SK-N-SH (cell line): ENCODE data around the gene DOCK8. TPM values are rescaled to one million over a fixed set of nuclear protein-coding genes. Genes with fewer than 3 reads are reported as not detected.

Source experiments
- CTCF ChIA-PET: fragments of 300-600, 350-600 bp; formaldehyde crosslinking; extraction: SDS; loops from one replicate; lab custom pipeline; 2021; lab: Yijun Ruan, JAX
- POLR2A ChIA-PET: fragments of 350-600 bp; sonication (Branson Sonifier 250); formaldehyde crosslinking; extraction: SDS; loops from one replicate; lab custom pipeline; 2020; ENCODE audit warnings: antibody characterized with exemption, inconsistent platforms; lab: Yijun Ruan, JAX
- DNase-seq: peaks from one replicate; pipeline ENCODE4 v3.0.0; 2012
- H2AFZ ChIP-seq: fragments of 200-600 bp; sonication (generic); 2 replicates; pipeline ENCODE4 v1.8.1; 2016; ENCODE audit warnings: antibody characterized with exemption, mild to moderate bottlenecking, low read depth
- H3F3A ChIP-seq: fragments of 200-600 bp; sonication (generic); replicated peaks from 2 replicates; pipeline ENCODE3; 2016; ENCODE audit warnings: antibody characterized with exemption, mild to moderate bottlenecking; ENCODE audit not compliant: insufficient read depth
- H3K27ac ChIP-seq, 2 experiments: fragments of 200-500 bp in 1 of 2; fragments of 200-600 bp in 1 of 2; sonication (Bioruptor generic) in 1 of 2; sonication (generic), shearing (Covaris generic) in 1 of 2; 2 replicates each; pipeline versions ENCODE4 v1.5.1 to v1.6.1; 2014 to 2016; ENCODE audit warnings: low read depth in 2 of 2, inconsistent platforms in 1 of 2, low read length in 1 of 2, mild to moderate bottlenecking in 1 of 2, mixed read lengths in 1 of 2
- H3K27me3 ChIP-seq: fragments of 200-600 bp; sonication (generic), shearing (Covaris generic); 2 replicates; pipeline ENCODE4 v1.6.1; 2016; ENCODE audit warnings: mixed run types; ENCODE audit not compliant: insufficient read depth
- H3K36me3 ChIP-seq, 2 experiments: fragments of 200-500 bp in 1 of 2; fragments of 200-600 bp in 1 of 2; sonication (Bioruptor generic) in 1 of 2; sonication (generic) in 1 of 2; replicated peaks in 1 of 2; 2 replicates each; pipeline versions ENCODE3 to v1.5.1; 2014 to 2016; ENCODE audit warnings: low read length in 1 of 2, mild to moderate bottlenecking in 1 of 2; ENCODE audit not compliant: insufficient read depth in 2 of 2, control insufficient read depth in 1 of 2
- H3K4me1 ChIP-seq, 2 experiments: fragments of 200-500 bp in 1 of 2; fragments of 200-600 bp in 1 of 2; sonication (Bioruptor generic) in 1 of 2; sonication (generic), shearing (Covaris generic) in 1 of 2; 2 replicates each; pipeline versions ENCODE4 v1.5.1 to v1.6.1; 2014 to 2016; ENCODE audit warnings: low read depth in 1 of 2, low read length in 1 of 2, mixed run types in 1 of 2; ENCODE audit not compliant: insufficient read depth in 2 of 2, control insufficient read depth in 1 of 2
- H3K4me2 ChIP-seq: fragments of 200-600 bp; sonication (generic), shearing (Covaris generic); 2 replicates; pipeline ENCODE4 v1.6.1; 2017; ENCODE audit warnings: mixed run types
- H3K4me3 ChIP-seq, 2 experiments: fragments of 200-500 bp in 1 of 2; fragments of 200-600 bp in 1 of 2; sonication (Bioruptor generic) in 1 of 2; sonication (generic), shearing (Covaris generic) in 1 of 2; 2 replicates each; pipeline versions ENCODE4 v1.5.1 to v1.8.1; 2014 to 2016; ENCODE audit warnings: low read depth in 2 of 2, inconsistent platforms in 1 of 2, low read length in 1 of 2, mild to moderate bottlenecking in 1 of 2, mixed read lengths in 1 of 2, moderate library complexity in 1 of 2
- H3K79me2 ChIP-seq: fragments of 200-600 bp; sonication (generic); 2 replicates; pipeline ENCODE4 v1.8.1; 2017; ENCODE audit warnings: mild to moderate bottlenecking; ENCODE audit not compliant: insufficient read depth
- H3K9ac ChIP-seq: fragments of 200-600 bp; sonication (generic); 2 replicates; pipeline ENCODE4 v1.6.1; 2017; ENCODE audit warnings: mixed run types
- H3K9me2 ChIP-seq: fragments of 200-600 bp; sonication (generic); 2 replicates; pipeline ENCODE4 v1.6.1; 2017; ENCODE audit warnings: mixed run types
- H3K9me3 ChIP-seq: fragments of 200-600 bp; sonication (generic); 2 replicates; pipeline ENCODE4 v1.6.1; 2017; ENCODE audit warnings: mixed run types, mild to moderate bottlenecking, moderate library complexity
- H4K20me1 ChIP-seq: fragments of 200-600 bp; sonication (generic); 2 replicates; pipeline ENCODE4 v1.6.1; 2017; ENCODE audit warnings: mild to moderate bottlenecking, mixed run types; ENCODE audit not compliant: insufficient read depth
- CHD2 ChIP-seq: fragments of 150-350 bp; IDR thresholded peaks from 2 replicates; pipeline ENCODE4 v1.6.1; 2018; ENCODE audit warnings: low read length; ENCODE audit not compliant: partially characterized antibody
- EP300 ChIP-seq, 2 experiments: IDR thresholded peaks; 2 replicates each; pipeline versions ENCODE4 v1.4.0 to v1.6.1; 2012; ENCODE audit warnings: borderline replicate concordance in 1 of 2, low read depth in 1 of 2, low read length in 1 of 2
- EZH2phosphoT487 ChIP-seq: fragments of 200-600 bp; sonication (generic); IDR thresholded peaks from 2 replicates; pipeline ENCODE4 v1.6.1; 2017; ENCODE audit warnings: low read depth, mixed run types, mild to moderate bottlenecking, antibody characterized with exemption, moderate library complexity, borderline replicate concordance
- FOSL2 ChIP-seq: IDR thresholded peaks from 2 replicates; pipeline ENCODE4 v1.4.0; 2012; ENCODE audit warnings: low read depth, mild to moderate bottlenecking, moderate library complexity, borderline replicate concordance
- FOXM1 ChIP-seq: IDR thresholded peaks from 2 replicates; pipeline ENCODE4 v1.4.0; 2012; ENCODE audit warnings: low read depth, mild to moderate bottlenecking
- GATA2 ChIP-seq: sonication (generic); formaldehyde crosslinking; IDR thresholded peaks from 2 replicates; pipeline ENCODE4 v1.5.0; 2020; ENCODE audit warnings: mild to moderate bottlenecking, missing genetic modification reagents
- MEF2A ChIP-seq: IDR thresholded peaks from 2 replicates; pipeline ENCODE4 v1.4.0; 2012; ENCODE audit warnings: low read depth, borderline replicate concordance
- NRF1 ChIP-seq: IDR thresholded peaks from 2 replicates; pipeline ENCODE4 v1.6.1; 2012; ENCODE audit warnings: low read depth, mild to moderate bottlenecking, low read length
- RAD21 ChIP-seq: IDR thresholded peaks from 2 replicates; pipeline ENCODE4 v1.6.1; 2012; ENCODE audit warnings: mild to moderate bottlenecking, low read length
- RCOR1 ChIP-seq: fragments of 150-350 bp; IDR thresholded peaks from 2 replicates; pipeline ENCODE4 v1.6.1; 2017; ENCODE audit warnings: antibody characterized with exemption, low read length
- RFX5 ChIP-seq: IDR thresholded peaks from 2 replicates; pipeline ENCODE4 v1.6.1; 2012; ENCODE audit warnings: mild to moderate bottlenecking, improper control_type of control experiment, low read length
- SMC3 ChIP-seq: IDR thresholded peaks from 2 replicates; pipeline ENCODE4 v1.6.1; 2012; ENCODE audit warnings: low read depth, low read length, improper control_type of control experiment
- WGBS: methylation state at CpG from one replicate; pipeline ENCODE4 v1.1.6; 2017; ENCODE audit warnings: low lambda C conversion rate; 5-methylcytosine and 5-hydroxymethylcytosine counted together
- polyA plus RNA-seq, 3 experiments: library from polyadenylated mRNA; depleted of rRNA; stranded (reverse); fragments of >200 nt; gene quantifications; 2 replicates each; pipeline ENCODE4 v1.2.3, GENCODE V29; 2012
- TF ChIP-seq, protein P1 (sequence below): IDR thresholded peaks from 2 replicates; pipeline ENCODE4 v1.4.0; 2012; ENCODE audit warnings: low read depth, borderline replicate concordance
- TF ChIP-seq, protein P2 (sequence below): IDR thresholded peaks from 2 replicates; pipeline ENCODE4 v1.4.0; 2012; ENCODE audit warnings: low read depth, borderline replicate concordance
- TF ChIP-seq, protein P3 (sequence below): fragments of 200-600 bp; sonication (generic); IDR thresholded peaks from 2 replicates; pipeline ENCODE4 v1.6.1; 2017; ENCODE audit warnings: antibody characterized with exemption, mild to moderate bottlenecking, moderate library complexity
- TF ChIP-seq, protein P4 (sequence below): IDR thresholded peaks from 2 replicates; pipeline ENCODE4; 2012
- TF ChIP-seq, protein P5 (sequence below): fragments of 150-350 bp; IDR thresholded peaks from 2 replicates; pipeline ENCODE4 v1.6.1; 2017; ENCODE audit warnings: antibody characterized with exemption, low read length, low read depth, borderline replicate concordance

DOCK8 gene
- polyA plus RNA-seq, 1 of the 3 experiments (the other 2 are of a cell fraction) = not detected

DNA sequence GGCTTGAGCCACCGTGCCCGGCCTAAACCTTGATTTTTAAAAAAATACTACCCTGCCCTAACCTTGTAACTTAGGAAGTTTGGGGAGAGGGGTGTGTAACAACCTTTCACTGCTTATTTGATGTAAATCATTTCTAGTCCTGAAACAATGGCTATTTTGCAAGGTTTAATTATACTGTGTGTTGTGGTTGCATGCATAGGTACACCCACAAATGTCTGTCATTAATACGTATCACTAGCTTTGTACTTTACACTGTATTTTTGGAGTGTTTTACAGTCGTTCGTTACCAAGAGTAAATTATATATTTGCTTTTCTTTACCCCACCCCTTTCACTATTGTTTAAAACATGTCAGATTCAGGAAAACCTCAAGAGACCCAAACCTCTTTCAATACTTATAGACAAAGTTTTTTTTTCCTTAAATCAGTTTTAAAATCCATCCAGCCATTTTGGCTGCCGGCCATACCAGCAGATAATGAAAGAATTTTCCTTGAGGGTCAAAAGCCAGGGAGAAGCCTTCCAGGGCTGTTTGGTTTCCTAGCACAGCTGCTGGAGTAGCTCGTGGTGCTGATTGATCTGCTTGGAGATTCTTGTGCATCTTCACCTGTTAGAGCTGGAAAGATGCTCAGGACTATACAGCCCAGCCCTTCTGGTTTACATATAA is 50.7 kb downstream of the DOCK8 start:
- H4K20me1 ChIP-seq = no peaks in the 10 kb centered on the region
- no peaks in the 10 kb centered on the region for H3F3A ChIP-seq
- CTCF ChIA-PET = no interaction called here
- TF ChIP-seq, protein P1, sequence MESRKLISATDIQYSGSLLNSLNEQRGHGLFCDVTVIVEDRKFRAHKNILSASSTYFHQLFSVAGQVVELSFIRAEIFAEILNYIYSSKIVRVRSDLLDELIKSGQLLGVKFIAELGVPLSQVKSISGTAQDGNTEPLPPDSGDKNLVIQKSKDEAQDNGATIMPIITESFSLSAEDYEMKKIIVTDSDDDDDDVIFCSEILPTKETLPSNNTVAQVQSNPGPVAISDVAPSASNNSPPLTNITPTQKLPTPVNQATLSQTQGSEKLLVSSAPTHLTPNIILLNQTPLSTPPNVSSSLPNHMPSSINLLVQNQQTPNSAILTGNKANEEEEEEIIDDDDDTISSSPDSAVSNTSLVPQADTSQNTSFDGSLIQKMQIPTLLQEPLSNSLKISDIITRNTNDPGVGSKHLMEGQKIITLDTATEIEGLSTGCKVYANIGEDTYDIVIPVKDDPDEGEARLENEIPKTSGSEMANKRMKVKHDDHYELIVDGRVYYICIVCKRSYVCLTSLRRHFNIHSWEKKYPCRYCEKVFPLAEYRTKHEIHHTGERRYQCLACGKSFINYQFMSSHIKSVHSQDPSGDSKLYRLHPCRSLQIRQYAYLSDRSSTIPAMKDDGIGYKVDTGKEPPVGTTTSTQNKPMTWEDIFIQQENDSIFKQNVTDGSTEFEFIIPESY = no peak
- TF ChIP-seq, protein P2, sequence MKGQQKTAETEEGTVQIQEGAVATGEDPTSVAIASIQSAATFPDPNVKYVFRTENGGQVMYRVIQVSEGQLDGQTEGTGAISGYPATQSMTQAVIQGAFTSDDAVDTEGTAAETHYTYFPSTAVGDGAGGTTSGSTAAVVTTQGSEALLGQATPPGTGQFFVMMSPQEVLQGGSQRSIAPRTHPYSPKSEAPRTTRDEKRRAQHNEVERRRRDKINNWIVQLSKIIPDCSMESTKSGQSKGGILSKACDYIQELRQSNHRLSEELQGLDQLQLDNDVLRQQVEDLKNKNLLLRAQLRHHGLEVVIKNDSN = no peak
- TF ChIP-seq EP300 (IDR thresholded peaks at IDR 0.05; ENCODE audit: borderline replicate concordance in 1 of 2, low read depth in 1 of 2, low read length in 1 of 2) = no peak
- TF ChIP-seq MEF2A = no peak
- no peak for TF ChIP-seq SMC3
- TF ChIP-seq FOSL2 = no peak
- TF ChIP-seq EZH2phosphoT487 = no peak
- TF ChIP-seq, protein P3, sequence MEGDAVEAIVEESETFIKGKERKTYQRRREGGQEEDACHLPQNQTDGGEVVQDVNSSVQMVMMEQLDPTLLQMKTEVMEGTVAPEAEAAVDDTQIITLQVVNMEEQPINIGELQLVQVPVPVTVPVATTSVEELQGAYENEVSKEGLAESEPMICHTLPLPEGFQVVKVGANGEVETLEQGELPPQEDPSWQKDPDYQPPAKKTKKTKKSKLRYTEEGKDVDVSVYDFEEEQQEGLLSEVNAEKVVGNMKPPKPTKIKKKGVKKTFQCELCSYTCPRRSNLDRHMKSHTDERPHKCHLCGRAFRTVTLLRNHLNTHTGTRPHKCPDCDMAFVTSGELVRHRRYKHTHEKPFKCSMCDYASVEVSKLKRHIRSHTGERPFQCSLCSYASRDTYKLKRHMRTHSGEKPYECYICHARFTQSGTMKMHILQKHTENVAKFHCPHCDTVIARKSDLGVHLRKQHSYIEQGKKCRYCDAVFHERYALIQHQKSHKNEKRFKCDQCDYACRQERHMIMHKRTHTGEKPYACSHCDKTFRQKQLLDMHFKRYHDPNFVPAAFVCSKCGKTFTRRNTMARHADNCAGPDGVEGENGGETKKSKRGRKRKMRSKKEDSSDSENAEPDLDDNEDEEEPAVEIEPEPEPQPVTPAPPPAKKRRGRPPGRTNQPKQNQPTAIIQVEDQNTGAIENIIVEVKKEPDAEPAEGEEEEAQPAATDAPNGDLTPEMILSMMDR = no peak
- no peak for TF ChIP-seq FOXM1
- TF ChIP-seq RAD21 = no peak
- no peak for TF ChIP-seq RFX5
- no peak for TF ChIP-seq NRF1
- no peak for TF ChIP-seq RCOR1
- no peak for TF ChIP-seq GATA2
- TF ChIP-seq, protein P4, sequence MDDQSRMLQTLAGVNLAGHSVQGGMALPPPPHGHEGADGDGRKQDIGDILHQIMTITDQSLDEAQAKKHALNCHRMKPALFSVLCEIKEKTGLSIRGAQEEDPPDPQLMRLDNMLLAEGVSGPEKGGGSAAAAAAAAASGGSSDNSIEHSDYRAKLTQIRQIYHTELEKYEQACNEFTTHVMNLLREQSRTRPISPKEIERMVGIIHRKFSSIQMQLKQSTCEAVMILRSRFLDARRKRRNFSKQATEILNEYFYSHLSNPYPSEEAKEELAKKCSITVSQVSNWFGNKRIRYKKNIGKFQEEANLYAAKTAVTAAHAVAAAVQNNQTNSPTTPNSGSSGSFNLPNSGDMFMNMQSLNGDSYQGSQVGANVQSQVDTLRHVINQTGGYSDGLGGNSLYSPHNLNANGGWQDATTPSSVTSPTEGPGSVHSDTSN = no peak
- TF ChIP-seq, protein P5, sequence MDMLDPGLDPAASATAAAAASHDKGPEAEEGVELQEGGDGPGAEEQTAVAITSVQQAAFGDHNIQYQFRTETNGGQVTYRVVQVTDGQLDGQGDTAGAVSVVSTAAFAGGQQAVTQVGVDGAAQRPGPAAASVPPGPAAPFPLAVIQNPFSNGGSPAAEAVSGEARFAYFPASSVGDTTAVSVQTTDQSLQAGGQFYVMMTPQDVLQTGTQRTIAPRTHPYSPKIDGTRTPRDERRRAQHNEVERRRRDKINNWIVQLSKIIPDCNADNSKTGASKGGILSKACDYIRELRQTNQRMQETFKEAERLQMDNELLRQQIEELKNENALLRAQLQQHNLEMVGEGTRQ = no peak
- no peak for TF ChIP-seq CHD2
- no peaks in the 10 kb centered on the region for H3K4me1 ChIP-seq
- DNase-seq = no peak
- no peak overlapping the region for H3K4me3 ChIP-seq
- no peaks in the 10 kb centered on the region for H3K9me3 ChIP-seq
- no peaks in the 10 kb centered on the region for H3K79me2 ChIP-seq
- H3K9me2 ChIP-seq = no peaks in the 10 kb centered on the region
- no peak overlapping the region for H2AFZ ChIP-seq
- POLR2A ChIA-PET = no interaction called here
- no peak overlapping the region for H3K9ac ChIP-seq
- no peaks in the 10 kb centered on the region for H3K36me3 ChIP-seq
- no peak overlapping the region for H3K27ac ChIP-seq
- 12% methylated on average over 7 of the region's 7 CpGs for WGBS
- H3K27me3 ChIP-seq = no peaks in the 10 kb centered on the region
- H3K4me2 ChIP-seq = no peak overlapping the region
